ENCODE data around the gene HOXB2.
"Not testable (repeated sequence)": the region's sequence is repeated elsewhere in the genome, so short reads cannot be mapped to it uniquely, and the experiment has no call there.

The HOXB2 gene

GRCh38 chr17:48513097-48513496 lies 31.8 kb downstream of the HOXB2 start:
- no peak for DNase-seq

GRCh38 chr17:48510761-48511604 lies 33.9 kb downstream of the HOXB2 start:
- DNase-seq, result no peak

- DNase-seq, result no peak
Measured at GRCh38 chr17:48510381-48510760, 34.5 kb downstream of the HOXB2 start.

GRCh38 chr17:48509708-48510107 lies 35.2 kb downstream of the HOXB2 start:
- DNase-seq, result not testable (repeated sequence)

GRCh38 chr17:48506246-48506645 lies 38.7 kb downstream of the HOXB2 start:
- DNase-seq, result no peak

- peak; percentile 75 for DNase-seq
Measured at GRCh38 chr17:48505788-48506187, 39.1 kb downstream of the HOXB2 start.

GRCh38 chr17:48504953-48505352 lies 40.0 kb downstream of the HOXB2 start:
- no peak for DNase-seq

- DNase-seq, result no peak
Measured at GRCh38 chr17:48503747-48504146, 41.2 kb downstream of the HOXB2 start.

- DNase-seq, result no peak
Measured at GRCh38 chr17:48502901-48503300, 42.0 kb downstream of the HOXB2 start.

GRCh38 chr17:48502312-48502711 lies 42.6 kb downstream of the HOXB2 start:
- no peak for DNase-seq

GRCh38 chr17:48500435-48501426 lies 44.2 kb downstream of the HOXB2 start:
- peak; percentile 42 for DNase-seq

GRCh38 chr17:48499735-48500434 lies 45.0 kb downstream of the HOXB2 start:
- DNase-seq, result no peak

- no peak for DNase-seq
Measured at GRCh38 chr17:48499248-48499647, 45.7 kb downstream of the HOXB2 start.

GRCh38 chr17:48498164-48498850 lies 46.6 kb downstream of the HOXB2 start:
- DNase-seq, result peak; percentile 88

- DNase-seq, result no peak
Measured at GRCh38 chr17:48497103-48497502, 47.8 kb downstream of the HOXB2 start.

GRCh38 chr17:48494335-48494734 lies 50.6 kb downstream of the HOXB2 start:
- no peak for DNase-seq

Data from NCI-H1092 (cell line).